Lung (tissue), 12 donors: ENCODE measurements around the gene PELI2. TPM values are rescaled to one million over a fixed set of nuclear protein-coding genes. Genes with fewer than 3 reads are reported as not detected.

Source experiments
- ATAC-seq: fragments of 200-7000 bp; cut with Tn5 transposase; one replicate; pipeline ENCODE4 v1.9.1; 2020; ENCODE audit warnings: moderate number of reproducible peaks; ENCODE audit not compliant: insufficient read depth, low FRiP score
- DNase-seq, 3 donors: peaks; one replicate each; pipeline ENCODE4 v3.0.0-alpha.2; 2013 to 2017
- H3K27ac ChIP-seq, 2 donors: one replicate each; pipeline ENCODE4 v1.5.1; 2013; ENCODE audit warnings: mild to moderate bottlenecking in 2 of 2, moderate library complexity in 2 of 2, control low read depth in 1 of 2, inconsistent platforms in 1 of 2, low read depth in 1 of 2, low read length in 1 of 2
- H3K27me3 ChIP-seq, 3 donors: one replicate each; pipeline ENCODE4 v1.5.1; 2013; ENCODE audit warnings: low read length in 2 of 3; ENCODE audit not compliant: control insufficient read depth in 3 of 3, insufficient read depth in 3 of 3
- H3K36me3 ChIP-seq, 4 donors: one replicate each; pipeline ENCODE4 v1.5.1; 2013; ENCODE audit warnings: low read length in 4 of 4, mild to moderate bottlenecking in 1 of 4, moderate library complexity in 1 of 4; ENCODE audit not compliant: control insufficient read depth in 4 of 4, insufficient read depth in 4 of 4
- H3K4me1 ChIP-seq, 5 donors: one replicate each; pipeline ENCODE4 v1.5.1; 2013; ENCODE audit warnings: low read length in 5 of 5, mild to moderate bottlenecking in 2 of 5, moderate library complexity in 1 of 5; ENCODE audit not compliant: control insufficient read depth in 5 of 5, insufficient read depth in 5 of 5
- H3K4me3 ChIP-seq: one replicate; pipeline ENCODE4 v1.5.1; 2013; ENCODE audit warnings: mild to moderate bottlenecking, control low read depth, moderate library complexity
- H3K9ac ChIP-seq, 2 donors: one replicate each; pipeline ENCODE4 v1.5.1; 2013; ENCODE audit warnings: low read length in 2 of 2, control low read depth in 1 of 2; ENCODE audit not compliant: insufficient read depth in 1 of 2
- H3K9me3 ChIP-seq, 4 donors: one replicate each; pipeline ENCODE4 v1.5.1; 2013; ENCODE audit warnings: low read length in 3 of 4, mild to moderate bottlenecking in 1 of 4, moderate library complexity in 1 of 4; ENCODE audit not compliant: control insufficient read depth in 4 of 4, insufficient read depth in 3 of 4
- CTCF ChIP-seq: IDR thresholded peaks from 2 replicates; pipeline ENCODE4 v1.5.1; 2012; ENCODE audit warnings: mild to moderate bottlenecking; ENCODE audit errors: control extremely low read depth, extremely low read depth
- WGBS, 2 donors: extraction: QIAGEN DNeasy Blood & Tissue Kit; methylation state at CpG; one replicate each; pipeline ENCODE4 v1.1.7; 2013; 5-methylcytosine and 5-hydroxymethylcytosine counted together
- polyA plus RNA-seq, 2 donors: library from polyadenylated mRNA; stranded (reverse); fragments of 200-250 nt; gene quantifications; one replicate each; pipeline ENCODE4 v1.2.1, GENCODE V29; 2013
- total RNA-seq, 2 donors: library from RNA; depleted of rRNA in 1 of 2; stranded (reverse); fragments of >200 nt in 1 of 2; gene quantifications; one replicate each; pipeline ENCODE4 v1.2.1, GENCODE V29; 2014 to 2021
- donor health status: control.
- donor health status: control.
- donor health status: Bipolar disorder and iron deficiency.
- donor health status: healthy.
- donor health status: DM: yes; HTN: yes; CAD: no.

PELI2 gene
- total and polyA plus RNA-seq, 4 donors = 3.8 to 21.1 (median 8.5) TPM

- no peak for ATAC-seq
Measured at GRCh38 chr14:56202256-56202655, 84.0 kb downstream of the PELI2 start.

GRCh38 chr14:56205881-56206280 is 87.7 kb downstream of the PELI2 start:
- WGBS, 2 donors = 26 to 31% methylated on average over 2 of the region's 2 CpGs
- peak; percentile 50 for ATAC-seq
- Histone ChIP-seq H3K9me3 (no peaks in the 10 kb centered on the region), H3K4me1 (peaks cover 0 to 6% (median 2%) of the 10 kb centered on the region in 5 donors), H3K27ac (no peak overlapping the region), H3K4me3 (no peak overlapping the region), H3K27me3 (no peaks in the 10 kb centered on the region), H3K36me3 (no peaks in the 10 kb centered on the region), H3K9ac (no peak overlapping the region)
- TF ChIP-seq CTCF = no peak
- DNase-seq = peak in 1 of 3 donors; percentile 25

More at GRCh38 chr14:56202256-56202655, 84.0 kb downstream of the PELI2 start:
- Histone ChIP-seq H3K9me3 (no peaks in the 10 kb centered on the region), H3K27me3 (no peaks in the 10 kb centered on the region), H3K36me3 (no peaks in the 10 kb centered on the region), H3K27ac (no peak overlapping the region), H3K4me3 (no peak overlapping the region), H3K4me1 (peaks cover 0 to 6% (median 3%) of the 10 kb centered on the region in 5 donors), H3K9ac (no peak overlapping the region)
- no peak for DNase-seq
- 60 to 98% methylated on average over 2 of the region's 2 CpGs for WGBS, 2 donors
- no peak for TF ChIP-seq CTCF

GRCh38 chr14:56206596-56206995 is 88.4 kb downstream of the PELI2 start:
- Histone ChIP-seq H3K4me1 (peaks cover 0 to 6% (median 2%) of the 10 kb centered on the region in 5 donors), H3K4me3 (no peak overlapping the region), H3K27me3 (no peaks in the 10 kb centered on the region), H3K36me3 (no peaks in the 10 kb centered on the region), H3K9me3 (no peaks in the 10 kb centered on the region), H3K9ac (no peak overlapping the region), H3K27ac (no peak overlapping the region)
- TF ChIP-seq CTCF = no peak
- DNase-seq (no peak), ATAC-seq (no peak)
- WGBS, 2 donors = 33 to 43% methylated on average over 2 of the region's 2 CpGs
